NCI-H2196 treated with DMSO at 0.1 percent for 48 hours (cell line): ENCODE measurements around the gene C6orf47.
A peak's percentile ranks its signal among the peaks of the same experiment; 100 is the strongest.
"Not testable (repeated sequence)": the region's sequence is repeated elsewhere in the genome, so short reads cannot be mapped to it uniquely, and the experiment has no call there.

Source experiments
- DNase-seq: peaks from one replicate; lab custom pipeline; 2025; ENCODE audit not compliant: unreplicated experiment; lab: John Stamatoyannopoulos, UW

C6orf47 gene, protein sequence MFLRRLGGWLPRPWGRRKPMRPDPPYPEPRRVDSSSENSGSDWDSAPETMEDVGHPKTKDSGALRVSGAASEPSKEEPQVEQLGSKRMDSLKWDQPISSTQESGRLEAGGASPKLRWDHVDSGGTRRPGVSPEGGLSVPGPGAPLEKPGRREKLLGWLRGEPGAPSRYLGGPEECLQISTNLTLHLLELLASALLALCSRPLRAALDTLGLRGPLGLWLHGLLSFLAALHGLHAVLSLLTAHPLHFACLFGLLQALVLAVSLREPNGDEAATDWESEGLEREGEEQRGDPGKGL

GRCh38 chr6:31660381-31661261, at the start of gene C6orf47:
C6orf47 (minus strand) TSS chr6:31660778; CDS start chr6:31659947, 831 bp downstream.
- DNase-seq, result peak; percentile 51

DNA sequence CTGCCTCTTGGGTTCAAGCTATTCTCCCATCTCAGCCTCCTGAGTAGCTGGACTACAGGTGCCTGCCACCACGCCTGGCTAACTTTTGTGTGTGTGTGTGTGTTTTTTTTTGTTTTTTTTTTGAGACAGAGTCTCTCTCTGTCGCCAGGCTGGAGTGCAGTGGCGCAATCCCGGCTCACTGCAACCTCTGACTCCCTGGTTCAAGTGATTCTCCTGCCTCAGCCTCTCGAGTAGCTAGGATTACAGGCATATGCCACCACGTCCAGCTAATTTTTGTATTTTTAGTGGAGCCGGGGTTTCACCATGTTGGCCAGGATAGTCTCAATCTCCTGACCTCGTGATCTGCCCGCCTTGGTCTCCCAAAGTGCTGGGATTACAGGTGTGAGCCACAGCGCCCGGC, 48.6 kb upstream of the C6orf47 start:
- DNase-seq, result not testable (repeated sequence)

DNA sequence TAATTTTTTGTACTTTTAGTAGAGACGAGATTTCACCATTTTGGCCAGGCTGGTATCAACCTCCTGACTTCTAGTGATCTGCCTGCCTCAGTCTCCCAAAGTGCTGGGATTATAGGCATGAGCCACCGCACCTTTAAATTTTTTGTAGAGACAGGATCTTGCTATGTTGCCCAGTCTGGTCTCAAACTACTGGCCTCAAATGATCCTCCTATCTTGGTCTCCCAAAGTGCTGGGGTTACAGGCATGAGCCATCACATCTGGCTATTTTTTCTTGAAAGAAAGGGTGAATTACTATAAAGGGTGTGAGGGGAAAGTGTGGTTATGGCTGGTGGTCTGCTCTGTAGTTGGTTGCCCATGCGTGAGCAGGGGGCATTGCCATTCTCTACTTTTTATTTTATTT, 47.6 kb upstream of the C6orf47 start:
- no peak for DNase-seq

- no peak for DNase-seq
Measured at GRCh38 chr6:31707701-31708100, 47.1 kb upstream of the C6orf47 start.

DNA sequence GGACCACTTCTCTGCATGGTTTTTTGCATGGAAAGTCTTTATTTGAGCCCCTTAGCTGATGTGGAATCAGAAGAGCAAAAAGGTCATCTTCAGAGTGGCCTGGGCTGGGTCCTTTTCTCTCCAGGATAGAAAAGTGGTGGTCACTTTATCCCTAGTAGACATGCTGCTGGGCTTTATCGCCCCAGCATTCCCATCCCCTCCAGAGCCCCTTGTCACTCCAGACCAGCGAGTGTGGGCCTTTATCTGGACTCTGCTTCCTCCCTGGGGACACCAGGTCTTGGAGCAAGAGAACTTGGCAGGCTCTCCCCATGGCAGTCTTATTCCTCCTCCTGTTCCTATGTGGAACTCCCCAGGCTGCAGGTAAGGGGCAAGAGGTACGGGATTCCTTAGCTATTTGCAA, 46.0 kb upstream of the C6orf47 start, which contains the start of gene LY6G6F:
Gene LY6G6F (plus strand): TSS at position 268 of the 400 bp plus-strand sequence. CDS start 41 bp downstream, at position 309.
- no peak for DNase-seq

GRCh38 chr6:31705931-31706330, 45.4 kb upstream of the C6orf47 start:
- no peak for DNase-seq

GRCh38 chr6:31702819-31703716, 42.5 kb upstream of the C6orf47 start, which contains the start of gene ABHD16A:
ABHD16A (minus strand) TSS chr6:31703324; CDS start chr6:31703281, 43 bp downstream.
- peak; percentile 88 for DNase-seq

- no peak for DNase-seq
Measured at GRCh38 chr6:31702405-31702818, 41.8 kb upstream of the C6orf47 start.

DNA sequence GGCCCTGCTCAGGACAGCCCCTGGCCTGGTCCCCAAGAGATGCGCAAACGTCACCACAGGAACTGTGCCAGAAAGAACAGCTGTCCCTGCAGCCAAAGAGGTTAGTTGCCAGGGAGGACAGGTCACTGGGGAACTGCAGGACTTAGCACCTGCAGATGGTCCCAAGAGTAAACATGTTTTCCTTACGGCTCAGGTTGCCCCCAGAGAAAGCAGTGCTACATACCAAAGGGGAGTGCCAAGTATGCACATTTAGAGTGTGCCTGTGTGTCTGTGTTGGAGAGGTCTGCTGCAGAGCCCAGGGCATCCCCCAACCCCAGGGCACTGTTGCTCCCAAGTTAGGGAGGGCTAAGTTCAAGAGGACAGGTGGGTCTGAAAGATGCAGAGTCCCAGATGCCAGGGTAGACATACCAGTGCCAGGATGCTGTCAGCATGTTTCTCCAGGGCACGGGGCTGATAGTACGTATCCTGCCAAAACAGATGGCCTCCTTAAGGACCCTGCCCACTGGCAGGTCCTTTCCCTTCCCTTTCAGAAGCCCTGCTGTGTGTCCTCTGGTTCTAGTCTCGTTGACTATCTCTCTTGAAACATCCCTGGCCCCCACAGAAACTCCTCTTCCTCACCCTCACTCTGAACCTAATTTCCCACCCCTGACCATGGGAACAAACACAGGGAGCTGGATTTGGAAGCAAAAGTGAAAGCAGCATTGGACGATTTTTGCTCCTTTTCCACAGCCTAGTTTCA, 41.3 kb upstream of the C6orf47 start:
- DNase-seq, result peak; percentile 37

DNA sequence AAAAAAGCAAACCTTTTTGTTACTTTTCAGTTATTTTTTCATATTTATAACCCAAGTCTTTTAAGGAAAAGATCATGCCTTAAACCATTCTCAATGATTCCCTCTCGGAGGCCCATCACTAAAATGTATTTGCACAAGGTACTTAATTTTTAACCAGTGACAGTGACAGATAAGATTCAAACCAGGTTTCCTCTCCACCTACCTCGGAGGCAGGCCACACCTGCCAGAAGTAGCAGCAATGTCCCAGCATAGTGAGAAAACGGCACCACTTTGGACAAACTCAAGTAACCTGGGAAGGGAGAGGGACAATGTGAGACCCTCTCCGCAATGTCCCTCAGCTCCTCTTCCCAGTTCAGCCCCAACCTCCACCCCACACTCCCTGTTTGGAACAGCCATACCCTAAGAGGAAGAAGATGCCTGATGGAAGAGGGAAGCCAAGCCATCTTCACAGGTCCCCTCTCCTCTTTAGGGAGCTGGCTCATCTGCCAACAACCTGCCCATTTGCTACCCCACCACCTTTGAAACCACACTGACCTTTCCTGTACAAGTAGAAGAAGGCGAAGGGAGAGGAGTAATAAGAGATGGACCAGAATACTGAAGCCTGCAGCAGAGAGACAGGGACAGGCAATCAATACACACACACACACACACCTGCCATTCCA, 40.3 kb upstream of the C6orf47 start:
- no peak for DNase-seq

- DNase-seq, result no peak
Measured at GRCh38 chr6:31697555-31697954, 37.0 kb upstream of the C6orf47 start.

DNA sequence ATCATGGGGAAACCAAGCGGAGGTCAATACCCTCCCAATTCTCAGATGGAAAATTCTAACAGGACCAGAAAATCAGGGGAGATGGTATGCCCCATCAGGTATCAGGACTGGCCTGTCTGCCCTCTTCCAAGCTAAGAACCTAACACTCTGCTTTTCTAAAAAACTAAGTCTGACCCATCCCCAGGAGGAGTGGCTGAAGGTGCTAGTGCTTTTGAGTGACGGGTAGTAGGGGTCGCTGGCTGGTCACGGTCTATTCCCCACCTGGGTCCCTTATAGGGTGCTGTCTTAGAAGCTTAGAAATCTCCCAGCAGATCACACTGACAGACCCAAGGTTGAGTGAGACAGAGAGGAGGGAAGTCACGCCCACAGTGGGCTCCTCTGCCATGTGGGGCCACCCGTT, 33.0 kb upstream of the C6orf47 start:
- DNase-seq, result no peak

DNA sequence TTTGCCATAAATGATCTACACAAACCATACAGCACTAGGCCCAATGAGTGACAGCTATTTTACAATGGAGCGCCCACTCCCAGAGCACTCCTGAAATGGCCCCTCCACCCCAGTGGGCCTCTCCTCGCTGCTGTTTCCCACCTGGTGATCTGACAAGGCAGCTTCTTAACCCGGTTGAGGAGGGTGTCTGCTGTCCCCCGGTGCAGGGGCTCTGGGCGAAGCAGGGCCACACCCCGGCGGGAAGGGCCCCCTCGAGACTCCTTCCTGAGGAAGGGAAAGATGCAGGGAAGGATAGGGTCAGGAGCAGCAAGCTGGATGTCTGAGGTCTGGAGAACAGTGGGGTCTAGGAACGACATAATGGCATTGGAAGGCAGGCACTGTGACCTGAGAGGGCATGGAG, 32.3 kb upstream of the C6orf47 start:
- no peak for DNase-seq

GRCh38 chr6:31692353-31692752, 31.8 kb upstream of the C6orf47 start:
- DNase-seq, result no peak

DNA sequence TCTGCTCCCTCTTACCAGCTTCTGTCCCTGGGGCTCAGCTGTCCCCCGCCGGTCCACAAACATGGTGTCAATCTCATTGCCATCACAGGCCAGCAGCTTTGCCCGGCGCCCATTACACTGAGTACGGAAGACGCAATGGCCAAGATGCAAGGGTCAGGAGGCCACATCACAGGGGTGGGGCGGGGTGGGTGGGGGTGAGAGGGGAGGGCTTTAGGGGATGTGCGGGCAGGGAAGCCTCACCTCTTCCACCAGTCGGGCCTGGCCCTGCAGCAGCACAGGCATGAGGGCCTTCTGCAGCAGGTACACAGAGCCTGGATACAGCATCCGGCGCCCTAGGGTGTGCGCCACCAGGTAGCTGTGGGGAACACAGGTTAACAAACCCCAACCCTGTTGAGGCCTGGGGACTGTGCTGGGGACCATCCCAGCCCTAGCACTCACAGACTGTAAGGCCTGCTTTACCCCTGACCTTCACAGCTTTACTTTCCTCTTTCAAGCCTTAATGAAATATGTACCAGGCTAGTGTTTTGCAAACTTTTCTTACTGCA, 31.1 kb upstream of the C6orf47 start:
- no peak for DNase-seq

DNA sequence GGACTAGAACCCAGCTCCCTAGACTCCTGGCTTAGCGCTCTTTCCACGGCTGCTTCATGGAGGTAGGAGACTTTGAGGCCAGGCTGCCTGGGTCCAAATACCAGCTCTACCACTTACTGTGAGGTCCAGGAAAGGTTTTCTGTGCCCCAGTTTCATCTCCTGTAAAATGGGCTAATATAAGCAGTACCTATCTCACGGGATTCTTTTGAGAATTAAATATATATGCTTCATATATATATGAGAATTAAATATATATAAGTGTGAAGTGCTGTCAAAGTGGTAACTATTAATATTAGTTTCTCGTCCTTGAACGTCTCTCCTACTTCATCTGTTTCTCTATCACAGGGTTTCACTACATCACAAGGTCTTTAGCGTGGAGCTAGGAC, 30.5 kb upstream of the C6orf47 start:
- DNase-seq, result no peak

GRCh38 chr6:31690231-31691077, 29.9 kb upstream of the C6orf47 start:
- DNase-seq, result no peak

GRCh38 chr6:31689249-31690110, 28.9 kb upstream of the C6orf47 start:
- DNase-seq, result no peak
